GM23338 (cell line): Measurements from ENCODE around the gene TMEM114.

Experiments used
- CREB1 ChIP-seq: fragments of 250-450 bp; sonication (Bioruptor Pico); IDR thresholded peaks from 2 replicates; pipeline ENCODE4 v1.5.0; 2020; ENCODE audit warnings: low read depth, mild to moderate bottlenecking, moderate library complexity
- CTCF ChIP-seq, 2 experiments: fragments of 200-600 bp in 1 of 2; sonication (generic) in 1 of 2; conservative IDR thresholded peaks; 2 replicates each; pipeline versions ENCODE4 v1.5.1 to v1.6.1; 2016 to 2017; ENCODE audit warnings: antibody characterized with exemption in 2 of 2, low read depth in 2 of 2, mild to moderate bottlenecking in 2 of 2, moderate library complexity in 1 of 2
- EZH2 ChIP-seq: fragments of 200-600 bp; sonication (generic); IDR thresholded peaks from one replicate; pipeline ENCODE4 v1.8.0; 2017; ENCODE audit warnings: antibody characterized with exemption, mild to moderate bottlenecking, low read depth; ENCODE audit not compliant: unreplicated experiment
- EZH2phosphoT487 ChIP-seq: fragments of 200-600 bp; sonication (generic); IDR thresholded peaks from one replicate; pipeline ENCODE4 v1.8.1; 2018; ENCODE audit warnings: antibody characterized with exemption; ENCODE audit not compliant: unreplicated experiment
- JUNB ChIP-seq: IDR thresholded peaks from one replicate; pipeline ENCODE4 v1.6.1; 2016; ENCODE audit warnings: antibody characterized with exemption; ENCODE audit not compliant: unreplicated experiment
- NANOG ChIP-seq: IDR thresholded peaks from 2 replicates; pipeline ENCODE4 v1.6.1; 2016; ENCODE audit warnings: antibody characterized with exemption, borderline replicate concordance
- POLR2AphosphoS5 ChIP-seq: IDR thresholded peaks from 2 replicates; pipeline ENCODE4 v1.6.1; 2016; ENCODE audit warnings: antibody characterized with exemption, low read depth
- REST ChIP-seq: IDR thresholded peaks from one replicate; pipeline ENCODE4 v1.6.1; 2018; ENCODE audit warnings: antibody characterized with exemption; ENCODE audit not compliant: unreplicated experiment
- STAT1 ChIP-seq: IDR thresholded peaks from one replicate; pipeline ENCODE4 v1.6.1; 2016; ENCODE audit warnings: antibody characterized with exemption; ENCODE audit not compliant: unreplicated experiment
- ZNF114 ChIP-seq: fragments of 250-450 bp; sonication (Bioruptor Pico); IDR thresholded peaks from 2 replicates; pipeline ENCODE4 v1.5.0; 2020; ENCODE audit warnings: mild to moderate bottlenecking, moderate library complexity
- ZNF331 ChIP-seq: fragments of 250-450 bp; sonication (Bioruptor Pico); IDR thresholded peaks from 2 replicates; pipeline ENCODE4 v1.5.0; 2020; ENCODE audit warnings: low read depth, mild to moderate bottlenecking, moderate library complexity

GRCh38 chr16:8627456-8627855 lies 37.1 kb upstream of the TMEM114 start:
- no peak for TF ChIP-seq CTCF (conservative IDR thresholded peaks at IDR 0.05; ENCODE audit: low read depth in 2 of 2)
- TF ChIP-seq EZH2, result no peak
- no peak for TF ChIP-seq POLR2AphosphoS5
- TF ChIP-seq ZNF331 (CRISPR knock-in tag), result no peak
- no peak for TF ChIP-seq NANOG
- no peak for TF ChIP-seq REST
- TF ChIP-seq EZH2phosphoT487, result no peak
- no peak for TF ChIP-seq ZNF114 (CRISPR knock-in tag)
- TF ChIP-seq CREB1 (CRISPR knock-in tag), result no peak
- TF ChIP-seq JUNB, result no peak
- TF ChIP-seq STAT1, result no peak
